K562 (cell line): ENCODE measurements around the gene KIF26B. TPM values are rescaled to one million over a fixed set of nuclear protein-coding genes. Genes with fewer than 3 reads are reported as not detected.

Experiments used
- ATAC-seq: fragments of 200-7000 bp; cut with Tn5 transposase; 3 replicates; pipeline ENCODE4 v1.9.1; 2020; ENCODE audit warnings: moderate library complexity
- BruUV-seq: library from RNA; stranded (reverse); fragments of 400-500 nt; replicated peaks from 2 replicates; lab custom pipeline; 2021; lab: Mats Ljungman, UMichigan
- CTCF ChIA-PET: fragments of 300-600 bp; formaldehyde crosslinking; extraction: SDS; loops from one replicate; lab custom pipeline; 2021; ENCODE audit warnings: low intra/inter-chr PET ratio; lab: Yijun Ruan, JAX
- POLR2A ChIA-PET: fragments of 300-600, 350-650 bp; sonication (Branson Sonifier 250); formaldehyde crosslinking; extraction: SDS; loops from one replicate; lab custom pipeline; 2021; ENCODE audit warnings: antibody characterized with exemption, inconsistent platforms; lab: Yijun Ruan, JAX
- DNase-seq, 4 experiments: peaks; one replicate each; pipeline versions ENCODE4 v3.0.0 to v3.0.0-alpha.2; 2011 to 2018; ENCODE audit warnings: low spot score in 3 of 4, mixed read lengths in 3 of 4; ENCODE audit errors: extremely low read depth in 1 of 4
- FAIRE-seq: peaks from 2 replicates; lab custom pipeline; 2011; peaks lifted over from hg19 to GRCh38; lab: Jason Lieb, UNC
- H2AFZ ChIP-seq: 2 replicates; pipeline ENCODE4 v1.6.0; 2011; ENCODE audit warnings: low read depth, low read length, control low read depth, inconsistent platforms
- H3K27ac ChIP-seq: fragments of 200-600 bp; 3 replicates; pipeline ENCODE4 v1.8.0; 2011; ENCODE audit warnings: low read depth, mild to moderate bottlenecking, control low read depth, inconsistent platforms, low read length, moderate library complexity, mixed read lengths; ENCODE audit errors: extremely low read depth
- H3K27me3 ChIP-seq, 2 experiments: fragments of 300-600 bp in 1 of 2; 2 replicates in 1 of 2; 3 replicates in 1 of 2; pipeline versions ENCODE4 v1.6.0 to v1.8.0; 2011; ENCODE audit warnings: inconsistent platforms in 2 of 2, low read length in 2 of 2, mild to moderate bottlenecking in 1 of 2, mixed read lengths in 1 of 2, moderate library complexity in 1 of 2; ENCODE audit not compliant: control insufficient read depth in 2 of 2, insufficient read depth in 2 of 2
- H3K36me3 ChIP-seq: fragments of 300-600 bp; 3 replicates; pipeline ENCODE4 v1.8.0; 2011; ENCODE audit warnings: mild to moderate bottlenecking, low read length, inconsistent platforms; ENCODE audit not compliant: control insufficient read depth, insufficient read depth
- H3K4me1 ChIP-seq, 2 experiments: fragments of 200-600 bp in 1 of 2; replicated peaks in 1 of 2; 2 replicates in 1 of 2; 3 replicates in 1 of 2; pipeline versions ENCODE4 v1.5.1 to v1.8.0; 2011; ENCODE audit warnings: inconsistent platforms in 2 of 2, low read length in 2 of 2, mild to moderate bottlenecking in 1 of 2, mixed read lengths in 1 of 2, moderate library complexity in 1 of 2; ENCODE audit not compliant: control insufficient read depth in 2 of 2, insufficient read depth in 2 of 2
- H3K4me2 ChIP-seq: 2 replicates; pipeline ENCODE4 v1.6.1; 2011; ENCODE audit warnings: low read length, control low read depth, inconsistent platforms, mixed read lengths; ENCODE audit not compliant: insufficient read depth
- H3K4me3 ChIP-seq: fragments of 200-600 bp; sonication (generic), shearing (Covaris generic); 2 replicates; pipeline ENCODE4 v1.5.1; 2016; ENCODE audit warnings: control low read depth, inconsistent platforms
- H3K79me2 ChIP-seq: fragments of 200-600 bp; 3 replicates; pipeline ENCODE4 v1.8.0; 2011; ENCODE audit warnings: low read length, inconsistent platforms; ENCODE audit not compliant: control insufficient read depth, insufficient read depth
- H3K9ac ChIP-seq, 2 experiments: 2 replicates each; pipeline versions ENCODE4 v1.6.0 to v1.6.1; 2011; ENCODE audit warnings: low read depth in 2 of 2, low read length in 2 of 2, control low read depth in 1 of 2, inconsistent platforms in 1 of 2, mild to moderate bottlenecking in 1 of 2, mixed read lengths in 1 of 2; ENCODE audit not compliant: insufficient read depth in 1 of 2
- H3K9me1 ChIP-seq: one replicate; pipeline ENCODE4 v1.6.0; 2011; ENCODE audit warnings: inconsistent platforms, mild to moderate bottlenecking, low read length, moderate library complexity; ENCODE audit not compliant: control insufficient read depth, insufficient read depth
- H3K9me3 ChIP-seq: replicated peaks from 2 replicates; pipeline ENCODE4 v1.5.1; 2011; ENCODE audit warnings: low read depth, low read length, inconsistent platforms; ENCODE audit not compliant: control insufficient read depth, insufficient read depth
- H4K20me1 ChIP-seq: replicated peaks from 2 replicates; pipeline ENCODE4 v1.6.1; 2011; ENCODE audit warnings: low read length, inconsistent platforms, mixed read lengths; ENCODE audit not compliant: control insufficient read depth, insufficient read depth
- MED1 ChIP-seq: sonication (generic); formaldehyde crosslinking; IDR thresholded peaks from 2 replicates; pipeline ENCODE4 v1.8.1; 2023; ENCODE audit warnings: missing genetic modification reagents, borderline replicate concordance
- PHF21A ChIP-seq: fragments of 450-650 bp; IDR thresholded peaks from 2 replicates; pipeline ENCODE4 v1.6.1; 2017; ENCODE audit warnings: low read depth, borderline replicate concordance
- PHF8 ChIP-seq: fragments of 200-600 bp; sonication (generic); IDR thresholded peaks from 2 replicates; pipeline ENCODE4 v1.6.1; 2012; ENCODE audit warnings: mixed run types, mild to moderate bottlenecking, inconsistent platforms, low read length, moderate library complexity, borderline replicate concordance
- POLR2G ChIP-seq: fragments of 200-400 bp; formaldehyde crosslinking; IDR thresholded peaks from 2 replicates; pipeline ENCODE4 v1.6.1; 2017; ENCODE audit warnings: low read depth, mild to moderate bottlenecking, antibody characterized with exemption, low read length, moderate library complexity
- WGBS: fragments of 100-300 bp; shearing (Covaris generic); methylation state at CpG from one replicate; pipeline ENCODE4 v1.1.6; 2016; ENCODE audit warnings: low coverage, mixed read lengths; ENCODE audit not compliant: insufficient coverage; ENCODE audit errors: missing lambda C conversion rate; 5-methylcytosine and 5-hydroxymethylcytosine counted together
- in situ Hi-C: fragments of 300-500 bp; cut with MboI; formaldehyde crosslinking; loops from 4 replicates; pipeline ENCODE4 v1.15.0; 2018; ENCODE audit warnings: inconsistent platforms, mixed read lengths
- intact Hi-C: fragments of 100-400 bp; cut with micrococcal nuclease; formaldehyde crosslinking; loops from 2 replicates; pipeline ENCODE4 v1.14.2; 2022
- polyA plus RNA-seq, 8 experiments: library from polyadenylated mRNA; depleted of rRNA in 4 of 8; stranded (reverse) in 5 of 8; unstranded in 3 of 8; fragments of >200 nt; fragmentation: Nextera tagmentation in 2 of 8; fragmentation: Illumina TruSeq in 1 of 8; extraction: Ambion mirVana in 2 of 8; extraction: Trizol in 1 of 8; gene quantifications; 2 replicates each; pipeline versions ENCODE4 v1.2.1 to v1.2.3, GENCODE V29; 2011 to 2014; ENCODE audit warnings: inconsistent platforms in 1 of 8, missing spikeins in 1 of 8
- total RNA-seq, 7 experiments: library from RNA; depleted of rRNA in 6 of 7; stranded (reverse); fragments of >200 nt in 6 of 7; fragmentation: Illumina TruSeq in 2 of 7; extraction: Trizol in 2 of 7; gene quantifications; 2 replicates each; pipeline versions ENCODE4 v1.2.1 to v1.2.3, GENCODE V29; 2011 to 2021; ENCODE audit warnings: low replicate concordance in 1 of 7
- TF ChIP-seq, protein P1 (sequence below): fragments of 450-650 bp; IDR thresholded peaks from 2 replicates; pipeline ENCODE4 v1.6.1; 2016

Gene KIF26B
- total and polyA plus RNA-seq, 9 of the 15 experiments (the other 6 are each of a cell fraction or from before 2014, with no cell fraction given) = 0.02 to 0.08 (median 0.03) TPM; not detected in 6

DNA sequence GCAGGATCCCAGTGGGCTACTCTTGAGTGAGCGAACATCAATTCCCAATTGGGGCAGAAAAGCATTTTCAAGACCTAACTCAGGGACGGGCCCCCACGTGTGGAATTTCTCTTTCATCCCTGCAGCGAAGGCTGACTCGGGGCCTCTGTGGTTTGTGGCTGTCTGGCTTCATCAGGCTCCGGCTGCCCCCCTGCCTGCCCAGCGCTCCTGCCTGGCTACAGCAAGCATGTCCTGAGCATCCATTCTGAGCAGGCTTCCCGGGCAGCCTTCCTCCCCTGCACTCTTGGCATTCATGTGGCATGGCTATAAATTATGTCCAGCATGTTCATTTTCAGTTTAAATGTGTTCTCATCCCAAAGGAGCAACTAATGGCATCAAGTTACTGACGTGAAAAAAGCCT, 588.1 kb downstream of the KIF26B start:
- ChIA-PET POLR2A (interaction anchor here (0.7 kb wide), 2 partner anchors 9 to 37 kb away, joined by 3 to 5 read pairs; no protein-coding TSS in a partner anchor), CTCF (no interaction called here)
- Histone ChIP-seq H3K27ac (no peak overlapping the region), H4K20me1 (no peaks in the 10 kb centered on the region), H3K36me3 (peaks cover 7% of the 10 kb centered on the region; the same call in 2 of the 3 replicates), H3K79me2 (no peaks in the 10 kb centered on the region), H2AFZ (no peak overlapping the region), H3K4me3 (no peak overlapping the region), H3K9me1 (no peaks in the 10 kb centered on the region), H3K9ac (no peak overlapping the region), H3K4me1 (peaks cover 0 to 4% of the 10 kb centered on the region in 2 experiments; a peak in 1 of 5 replicates), H3K9me3 (no peaks in the 10 kb centered on the region), H3K27me3 (no peaks in the 10 kb centered on the region), H3K4me2 (no peak overlapping the region)
- intact Hi-C loops = no loop called here
- 82% methylated on average over 9 of the region's 9 CpGs for WGBS
- ATAC-seq (no peak), DNase-seq (no peak), FAIRE-seq (no peak)
- in situ Hi-C loops = no loop called here
- no TSS peak for BruUV-seq
- TF ChIP-seq, protein P1, sequence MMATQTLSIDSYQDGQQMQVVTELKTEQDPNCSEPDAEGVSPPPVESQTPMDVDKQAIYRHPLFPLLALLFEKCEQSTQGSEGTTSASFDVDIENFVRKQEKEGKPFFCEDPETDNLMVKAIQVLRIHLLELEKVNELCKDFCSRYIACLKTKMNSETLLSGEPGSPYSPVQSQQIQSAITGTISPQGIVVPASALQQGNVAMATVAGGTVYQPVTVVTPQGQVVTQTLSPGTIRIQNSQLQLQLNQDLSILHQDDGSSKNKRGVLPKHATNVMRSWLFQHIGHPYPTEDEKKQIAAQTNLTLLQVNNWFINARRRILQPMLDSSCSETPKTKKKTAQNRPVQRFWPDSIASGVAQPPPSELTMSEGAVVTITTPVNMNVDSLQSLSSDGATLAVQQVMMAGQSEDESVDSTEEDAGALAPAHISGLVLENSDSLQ = no peak
- TF ChIP-seq POLR2G (peak; percentile 60), MED1 (CRISPR knock-in tag) (no peak), PHF8 (0 out of 2 replicates have a peak, but pooled peaks have one; percentile 16), PHF21A (no peak)
